ENCODE measurements around the gene CSNK2B.

Gene CSNK2B

GRCh38 chr6:31639043-31639442 is 26.8 kb upstream of the CSNK2B start:
- no peak for DNase-seq

DNA sequence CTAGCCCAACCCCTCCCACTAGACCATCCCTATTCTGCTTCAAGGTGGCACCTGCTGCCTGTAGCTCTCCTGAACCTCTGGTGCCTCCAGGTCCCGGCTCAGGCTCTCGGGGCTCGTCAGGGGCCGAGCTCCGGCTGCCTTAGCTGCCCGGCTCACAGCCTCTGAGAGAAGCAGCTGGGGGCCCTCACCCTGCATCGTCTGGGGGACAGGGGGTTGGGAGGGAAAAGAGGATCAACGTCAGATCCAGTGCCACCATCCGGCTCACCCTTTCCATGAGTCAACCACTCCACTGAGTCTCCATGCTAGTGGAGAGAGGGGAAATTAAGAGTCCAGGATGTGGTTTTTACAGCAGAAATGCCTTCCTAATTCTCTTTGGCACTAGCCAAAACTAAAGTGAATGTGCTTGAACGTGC is 26.4 kb upstream of the CSNK2B start:
- DNase-seq, result no peak

- no peak for DNase-seq
Measured at GRCh38 chr6:31640612-31641011, 25.3 kb upstream of the CSNK2B start.

DNA sequence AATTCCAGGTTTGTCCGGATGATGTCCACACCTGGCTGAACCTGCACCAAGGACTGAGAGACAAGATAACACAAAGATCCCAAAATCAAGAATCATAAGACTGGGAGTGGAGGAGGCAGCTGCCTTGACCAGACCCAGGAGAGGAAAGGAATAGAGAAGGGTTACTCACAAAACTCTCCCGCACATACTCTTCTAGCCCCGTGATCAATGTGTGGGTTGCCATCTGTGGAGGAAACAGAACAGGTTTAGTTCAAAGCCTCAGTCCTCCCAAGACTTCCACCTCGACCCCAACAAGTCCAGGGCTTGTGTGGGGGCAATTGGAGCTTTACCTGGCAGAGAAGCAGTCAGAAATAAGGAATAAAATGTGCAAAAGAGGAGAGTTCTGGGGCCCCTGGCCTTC is 24.5 kb upstream of the CSNK2B start:
- DNase-seq, result no peak

- DNase-seq, result no peak
Measured at GRCh38 chr6:31642798-31643570, 22.9 kb upstream of the CSNK2B start.

GRCh38 chr6:31643818-31644454 is 21.9 kb upstream of the CSNK2B start:
- DNase-seq, result no peak

- no peak for DNase-seq
Measured at GRCh38 chr6:31645325-31645724, 20.6 kb upstream of the CSNK2B start.

DNA sequence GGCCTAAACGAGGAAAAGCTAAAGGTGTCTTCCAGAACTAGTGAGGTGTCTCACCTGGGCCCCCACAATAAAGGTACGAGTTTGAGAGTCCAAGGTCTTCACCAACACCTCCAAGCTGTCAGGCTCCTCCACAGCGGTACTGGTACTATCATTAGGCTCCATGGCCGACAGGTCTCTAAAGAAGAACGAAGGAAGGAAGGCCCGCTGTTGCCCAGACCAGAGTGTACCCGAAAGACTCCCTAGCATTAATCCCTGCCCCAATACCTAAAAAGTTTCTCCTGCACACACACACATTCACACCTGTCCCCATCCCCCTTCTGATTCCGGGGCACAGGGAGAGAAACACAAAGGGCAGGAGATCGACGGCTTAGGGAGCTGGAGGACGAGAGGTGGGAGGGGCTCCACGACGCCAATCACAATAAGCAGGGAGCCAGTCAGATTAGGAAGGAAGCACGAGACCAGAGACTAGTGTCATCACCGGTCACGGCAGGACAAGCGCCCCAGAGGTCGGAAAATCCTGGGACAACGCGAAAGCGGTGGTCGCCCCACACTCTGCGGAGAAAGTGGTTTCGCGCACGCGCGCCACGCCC is 14.2 kb upstream of the CSNK2B start:
- peak in 1 of 2 donors; percentile 77 for DNase-seq

- DNase-seq, result peak in 1 of 2 donors; percentile 97
Measured at GRCh38 chr6:31652925-31653724, 12.8 kb upstream of the CSNK2B start.

- no peak for DNase-seq
Measured at GRCh38 chr6:31654574-31655348, 11.1 kb upstream of the CSNK2B start.

DNA sequence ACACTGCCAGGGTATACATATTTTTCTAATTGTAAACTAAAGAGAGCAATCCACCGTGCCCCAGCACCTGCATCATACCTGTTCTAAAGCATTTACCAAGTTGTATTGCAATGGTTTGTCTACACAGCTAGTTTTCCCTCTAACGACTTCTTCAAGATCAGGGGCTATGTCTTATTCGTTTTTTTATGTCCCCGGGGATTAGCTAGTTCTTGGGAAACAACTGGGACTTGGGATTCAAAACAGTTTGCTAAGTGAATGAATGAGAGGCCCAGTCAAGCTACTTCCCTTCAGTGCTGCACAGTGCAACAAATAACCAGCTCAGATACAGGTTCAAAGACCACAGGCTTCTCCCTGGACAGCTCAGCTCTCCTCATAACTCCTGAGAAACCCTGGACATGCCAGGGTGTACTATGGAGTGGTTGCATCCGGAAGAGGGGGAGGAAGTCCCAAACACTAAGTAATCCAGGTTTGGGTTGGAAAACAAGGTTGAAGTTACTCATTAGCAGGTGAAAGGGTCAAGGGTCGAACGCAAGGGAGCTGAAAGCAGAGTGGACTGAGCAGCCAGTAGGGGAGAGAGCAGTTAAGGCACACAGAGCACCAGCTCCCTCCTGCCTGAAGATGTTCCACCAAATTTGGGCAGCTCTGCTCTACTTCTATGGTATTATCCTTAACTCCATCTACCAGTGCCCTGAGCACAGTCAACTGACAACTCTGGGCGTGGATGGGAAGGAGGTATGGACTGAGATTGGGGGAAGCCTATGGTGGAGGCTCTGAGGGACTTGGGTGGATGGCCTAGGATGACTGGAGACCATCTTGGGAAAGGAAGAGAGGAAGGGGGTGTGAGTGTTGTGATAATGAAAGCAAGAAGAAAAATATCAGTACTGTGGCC is 10.3 kb upstream of the CSNK2B start, which contains the start of gene APOM:
APOM (plus strand) TSS at position 546 of the 889 bp plus-strand sequence; CDS start at position 619, 73 bp downstream.
- DNase-seq, result no peak

DNA sequence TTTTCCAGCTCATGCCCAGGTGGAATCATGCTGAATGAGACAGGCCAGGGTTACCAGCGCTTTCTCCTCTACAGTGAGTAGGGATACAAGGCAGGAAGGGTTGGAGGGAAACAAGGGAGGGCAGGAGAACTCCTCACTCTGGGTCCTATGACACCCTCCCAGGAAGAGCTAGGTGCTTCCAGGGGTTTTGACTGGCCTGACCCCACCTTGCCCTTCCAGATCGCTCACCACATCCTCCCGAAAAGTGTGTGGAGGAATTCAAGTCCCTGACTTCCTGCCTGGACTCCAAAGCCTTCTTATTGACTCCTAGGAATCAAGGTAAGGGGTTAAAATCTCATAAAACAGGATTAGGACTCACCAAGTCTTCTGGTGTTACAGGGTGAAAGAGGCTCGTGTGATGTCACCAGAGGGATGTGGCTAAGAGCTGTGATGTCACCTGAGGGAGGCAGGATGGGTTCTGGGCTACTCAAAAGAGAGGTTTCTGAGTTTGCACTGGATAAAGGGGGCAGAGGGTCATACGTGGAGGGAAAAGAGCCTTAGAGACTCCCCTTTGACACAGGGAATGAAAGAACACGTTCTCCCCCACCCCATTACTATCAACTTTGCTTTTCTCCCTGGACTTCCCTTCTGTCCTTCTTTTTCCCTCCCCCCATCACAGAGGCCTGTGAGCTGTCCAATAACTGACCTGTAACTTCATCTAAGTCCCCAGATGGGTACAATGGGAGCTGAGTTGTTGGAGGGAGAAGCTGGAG is 8.3 kb upstream of the CSNK2B start:
- no peak for DNase-seq

- DNase-seq, result no peak
Measured at GRCh38 chr6:31658158-31658688, 7.7 kb upstream of the CSNK2B start.

DNA sequence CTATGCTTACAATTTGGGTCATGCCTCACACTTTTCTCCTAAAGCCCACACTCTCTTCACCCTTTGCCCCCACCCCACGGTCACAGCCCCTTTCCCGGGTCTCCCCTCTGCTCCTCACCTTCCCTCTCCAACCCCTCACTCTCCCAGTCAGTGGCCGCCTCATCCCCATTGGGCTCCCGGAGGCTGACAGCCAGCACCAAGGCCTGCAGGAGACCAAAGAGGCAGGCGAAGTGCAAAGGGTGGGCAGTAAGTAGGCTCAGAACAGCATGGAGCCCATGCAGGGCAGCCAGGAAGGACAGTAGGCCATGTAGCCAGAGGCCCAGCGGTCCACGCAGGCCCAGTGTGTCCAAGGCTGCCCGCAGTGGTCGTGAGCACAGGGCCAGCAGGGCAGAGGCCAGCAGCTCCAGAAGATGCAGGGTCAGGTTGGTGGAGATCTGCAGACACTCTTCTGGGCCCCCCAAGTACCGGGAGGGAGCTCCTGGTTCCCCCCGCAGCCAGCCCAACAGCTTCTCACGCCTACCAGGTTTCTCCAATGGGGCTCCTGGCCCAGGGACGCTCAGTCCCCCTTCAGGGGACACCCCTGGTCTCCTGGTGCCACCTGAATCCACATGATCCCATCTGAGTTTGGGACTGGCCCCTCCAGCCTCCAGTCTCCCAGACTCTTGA is 6.8 kb upstream of the CSNK2B start:
- no peak for DNase-seq

GRCh38 chr6:31659649-31660380 is 6.1 kb upstream of the CSNK2B start:
- no peak for DNase-seq

DNA sequence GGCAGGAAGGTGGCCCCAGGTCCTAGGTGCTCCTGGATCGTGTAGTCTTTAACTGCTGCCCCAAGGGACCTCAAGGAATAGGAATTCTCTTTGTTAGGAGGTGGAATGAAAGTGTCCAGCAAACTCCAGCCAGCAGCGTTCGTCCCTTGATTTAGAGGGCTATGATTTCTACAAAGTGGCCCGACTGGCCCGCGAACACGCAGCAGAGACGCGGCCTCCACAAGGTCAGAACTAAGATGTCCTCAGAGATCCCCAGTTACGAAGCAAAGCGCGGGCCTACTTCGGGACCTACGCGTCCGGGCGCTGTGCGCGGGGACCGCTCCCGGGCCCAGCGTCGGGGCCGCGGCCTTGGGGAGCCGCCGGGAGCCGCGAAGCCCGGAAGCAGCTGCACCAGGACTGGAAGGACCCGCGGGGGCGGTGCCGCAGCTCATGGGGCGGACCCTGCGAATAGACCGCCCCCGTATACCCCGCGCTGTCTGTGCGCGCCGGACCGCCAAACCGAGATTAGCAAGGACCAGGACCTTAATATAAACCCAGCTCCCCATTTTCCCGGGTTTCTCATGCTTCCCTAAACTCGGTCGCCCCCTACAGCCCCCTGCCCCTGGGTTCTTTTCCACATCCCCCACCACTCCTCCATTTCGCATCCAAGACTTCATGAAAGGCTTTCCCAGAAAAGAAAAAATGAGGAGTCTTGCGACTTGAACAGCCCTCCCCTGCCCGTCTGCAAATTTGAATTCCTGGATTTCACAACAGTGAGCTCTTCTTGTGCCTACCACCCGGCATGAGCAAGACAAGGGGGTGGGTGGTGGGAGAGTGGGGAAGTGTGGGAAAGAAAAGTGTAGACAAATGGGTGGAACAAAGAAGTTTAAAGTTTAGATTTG is 5.3 kb upstream of the CSNK2B start, which contains the start of gene C6orf47:
C6orf47 (minus strand) TSS at position 398 of the 881 bp plus-strand sequence. CDS start 831 bp downstream, outside the sequence.
- DNase-seq, result peak; percentile 14 to 40

DNA sequence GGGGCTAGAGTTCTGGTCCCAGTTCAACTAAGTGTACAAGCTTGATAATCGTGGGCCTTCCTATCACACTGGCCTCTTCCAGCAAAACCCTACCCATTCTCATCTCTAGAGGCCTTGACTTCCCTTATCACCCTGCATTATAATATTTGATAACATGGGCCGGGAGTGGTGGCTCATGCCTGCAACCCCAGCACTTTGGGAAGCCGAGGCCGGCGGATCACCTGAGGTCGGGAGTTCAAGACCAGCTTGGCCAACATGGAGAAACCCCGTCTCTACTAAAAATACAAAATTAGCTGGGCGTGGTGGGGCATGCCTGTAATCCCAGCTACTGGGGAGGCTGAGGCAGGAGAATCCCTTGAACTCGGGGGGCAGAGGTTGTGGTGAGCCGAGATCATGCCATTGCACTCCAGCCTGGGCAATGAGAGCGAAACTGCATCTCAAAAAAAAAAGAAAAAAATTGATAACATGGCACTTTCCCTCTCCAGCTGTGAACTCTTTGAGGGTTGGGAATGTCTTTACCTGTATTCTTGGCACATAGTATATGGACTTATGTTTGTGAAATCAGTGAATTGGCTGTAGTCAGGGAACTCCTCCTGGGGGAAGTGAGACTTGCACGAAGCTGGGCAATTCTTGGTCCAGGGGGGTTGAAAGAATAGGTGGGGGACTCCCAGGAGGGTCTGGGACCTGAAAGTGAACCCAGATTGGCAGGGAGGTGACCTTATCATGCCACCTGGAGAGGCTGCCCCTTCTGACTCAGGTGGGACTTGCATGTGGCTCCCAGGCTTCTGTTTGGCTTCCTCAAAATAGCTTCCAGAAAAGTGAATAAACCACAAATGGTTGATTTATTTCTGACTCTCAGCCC is 4.4 kb upstream of the CSNK2B start:
- no peak for DNase-seq

Data from bone marrow (tissue), 2 donors.